IMR-90 (cell line): ENCODE data around the gene WDR49.

Source experiments
- CEBPB ChIP-seq: IDR thresholded peaks from 2 replicates; pipeline ENCODE4 v1.6.1; 2012; ENCODE audit warnings: low read depth, low read length, improper control_type of control experiment
- CTCF ChIP-seq: conservative IDR thresholded peaks from 2 replicates; pipeline ENCODE4 v1.5.1; 2012; ENCODE audit warnings: mild to moderate bottlenecking, low read depth, low read length, improper control_type of control experiment
- ELK1 ChIP-seq: fragments of 150-350 bp; IDR thresholded peaks from 2 replicates; pipeline ENCODE4 v1.6.1; 2016; ENCODE audit warnings: low read depth, mild to moderate bottlenecking, low read length, moderate library complexity, borderline replicate concordance
- MAFK ChIP-seq: IDR thresholded peaks from 2 replicates; pipeline ENCODE4 v1.6.1; 2012; ENCODE audit warnings: low read depth, low read length, improper control_type of control experiment
- MXI1 ChIP-seq: IDR thresholded peaks from 2 replicates; pipeline ENCODE4 v1.6.1; 2012; ENCODE audit warnings: low read depth, mild to moderate bottlenecking, low read length, moderate library complexity, borderline replicate concordance
- NFE2L2 ChIP-seq: fragments of 150-350 bp; IDR thresholded peaks from 2 replicates; pipeline ENCODE4 v1.6.1; 2016; ENCODE audit warnings: low read depth, mild to moderate bottlenecking, low read length
- POLR2A ChIP-seq: IDR thresholded peaks from 2 replicates; pipeline ENCODE4 v1.6.1; 2012; ENCODE audit warnings: mild to moderate bottlenecking, low read depth, low read length
- RAD21 ChIP-seq: IDR thresholded peaks from 2 replicates; pipeline ENCODE4 v1.6.1; 2012; ENCODE audit warnings: low read length, improper control_type of control experiment
- RFX5 ChIP-seq: IDR thresholded peaks from 2 replicates; pipeline ENCODE4 v1.8.0; 2012; ENCODE audit warnings: low read depth, mild to moderate bottlenecking, low read length, moderate library complexity
- SMC3 ChIP-seq: fragments of 150-350 bp; IDR thresholded peaks from 2 replicates; pipeline ENCODE4 v1.6.1; 2016; ENCODE audit warnings: low read depth, mild to moderate bottlenecking, antibody characterized with exemption, low read length, moderate library complexity

GRCh38 chr3:167451282-167451681 lies 202.5 kb downstream of the WDR49 start:
- TF ChIP-seq CTCF (no peak), ELK1 (no peak), MAFK (no peak), CEBPB (no peak), POLR2A (no peak), RFX5 (no peak), RAD21 (no peak), NFE2L2 (no peak), MXI1 (no peak), SMC3 (no peak)
